22Rv1 (cell line): ENCODE results near the gene AFDN.

Experiments
- ZFX ChIP-seq: fragments of 450-650 bp; IDR thresholded peaks from 2 replicates; pipeline ENCODE4 v1.6.1; 2017; ENCODE audit warnings: antibody characterized with exemption, borderline replicate concordance
- TF ChIP-seq, protein P1 (sequence below): fragments of 450-650 bp; IDR thresholded peaks from 2 replicates; pipeline ENCODE4 v1.5.1; 2017; ENCODE audit warnings: mild to moderate bottlenecking

DNA sequence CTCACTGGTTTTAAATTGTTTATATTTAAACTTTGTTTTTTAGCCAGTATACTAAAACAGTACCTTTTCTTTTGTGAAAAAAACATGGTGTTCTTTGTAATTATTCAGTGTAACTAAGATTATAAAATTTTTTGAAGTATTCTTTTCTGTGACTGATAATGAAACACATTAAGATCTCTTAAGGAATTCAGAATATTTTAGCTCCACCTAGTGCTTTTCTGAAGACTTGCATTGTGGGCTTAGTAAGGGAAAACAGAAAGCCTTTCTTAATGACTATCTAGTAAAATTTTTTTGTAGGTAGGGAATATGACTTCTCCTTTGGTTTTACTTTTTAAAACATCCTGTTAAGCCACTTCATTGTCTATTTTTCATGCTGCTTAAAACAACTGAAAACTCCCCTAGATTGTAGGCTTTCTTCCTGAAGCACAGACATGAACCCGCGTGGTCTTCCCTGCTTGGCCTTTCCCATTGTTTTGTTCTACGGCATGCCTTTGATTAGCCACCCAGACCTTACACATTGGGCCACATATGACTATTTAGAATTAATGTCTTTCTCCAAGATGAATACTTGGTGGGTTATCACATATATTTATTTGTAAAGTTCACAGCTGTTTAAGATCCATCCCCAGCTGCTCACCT is 72.1 kb downstream of the AFDN start:
- TF ChIP-seq, protein P1, sequence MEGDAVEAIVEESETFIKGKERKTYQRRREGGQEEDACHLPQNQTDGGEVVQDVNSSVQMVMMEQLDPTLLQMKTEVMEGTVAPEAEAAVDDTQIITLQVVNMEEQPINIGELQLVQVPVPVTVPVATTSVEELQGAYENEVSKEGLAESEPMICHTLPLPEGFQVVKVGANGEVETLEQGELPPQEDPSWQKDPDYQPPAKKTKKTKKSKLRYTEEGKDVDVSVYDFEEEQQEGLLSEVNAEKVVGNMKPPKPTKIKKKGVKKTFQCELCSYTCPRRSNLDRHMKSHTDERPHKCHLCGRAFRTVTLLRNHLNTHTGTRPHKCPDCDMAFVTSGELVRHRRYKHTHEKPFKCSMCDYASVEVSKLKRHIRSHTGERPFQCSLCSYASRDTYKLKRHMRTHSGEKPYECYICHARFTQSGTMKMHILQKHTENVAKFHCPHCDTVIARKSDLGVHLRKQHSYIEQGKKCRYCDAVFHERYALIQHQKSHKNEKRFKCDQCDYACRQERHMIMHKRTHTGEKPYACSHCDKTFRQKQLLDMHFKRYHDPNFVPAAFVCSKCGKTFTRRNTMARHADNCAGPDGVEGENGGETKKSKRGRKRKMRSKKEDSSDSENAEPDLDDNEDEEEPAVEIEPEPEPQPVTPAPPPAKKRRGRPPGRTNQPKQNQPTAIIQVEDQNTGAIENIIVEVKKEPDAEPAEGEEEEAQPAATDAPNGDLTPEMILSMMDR: peak; percentile 71
- TF ChIP-seq ZFX: no peak
